ENCODE measurements around the gene MUC7.

Gene MUC7

GRCh38 chr4:70522626-70523025 is 50.6 kb downstream of the MUC7 start:
- TF ChIP-seq REST (IDR thresholded peaks at IDR 0.05; ENCODE audit: insufficient read depth in 1 of 2, low read depth in 2 of 2, low read length in 2 of 2) (no peak), SIN3A (IDR thresholded peaks at IDR 0.05; ENCODE audit: borderline replicate concordance, insufficient read depth, low read length) (no peak), POLR2AphosphoS5 (IDR thresholded peaks at IDR 0.05; ENCODE audit: low read depth, low read length) (no peak)

GRCh38 chr4:70530997-70531396 is 59.0 kb downstream of the MUC7 start:
- no peak for TF ChIP-seq POLR2AphosphoS5 (IDR thresholded peaks at IDR 0.05; ENCODE audit: low read depth, low read length)
- no peak for TF ChIP-seq TAF1 (IDR thresholded peaks at IDR 0.05; ENCODE audit: borderline replicate concordance, insufficient read depth, low read length)
- TF ChIP-seq REST (IDR thresholded peaks at IDR 0.05; ENCODE audit: insufficient read depth in 1 of 2, low read depth in 2 of 2, low read length in 2 of 2): no peak
- no peak for TF ChIP-seq FOXP2 (optimal IDR thresholded peaks at IDR 0.05; ENCODE audit: borderline replicate concordance, extremely low read depth, extremely low read length, insufficient read depth)
- TF ChIP-seq SIN3A (IDR thresholded peaks at IDR 0.05; ENCODE audit: borderline replicate concordance, insufficient read depth, low read length): no peak

GRCh38 chr4:70531981-70532380 is 60.0 kb downstream of the MUC7 start:
- TF ChIP-seq POLR2AphosphoS5 (IDR thresholded peaks at IDR 0.05; ENCODE audit: low read depth, low read length) (no peak), TAF1 (IDR thresholded peaks at IDR 0.05; ENCODE audit: borderline replicate concordance, insufficient read depth, low read length) (no peak), SIN3A (IDR thresholded peaks at IDR 0.05; ENCODE audit: borderline replicate concordance, insufficient read depth, low read length) (no peak), FOXP2 (optimal IDR thresholded peaks at IDR 0.05; ENCODE audit: borderline replicate concordance, extremely low read depth, extremely low read length, insufficient read depth) (no peak), REST (IDR thresholded peaks at IDR 0.05; ENCODE audit: insufficient read depth in 1 of 2, low read depth in 2 of 2, low read length in 2 of 2) (no peak)
